RWPE2 (cell line): ENCODE results near the gene LAMA5.
A peak's percentile ranks its signal among the peaks of the same experiment; 100 is the strongest.

Experiments
- ATAC-seq: fragments of 200-7000 bp; cut with Tn5 transposase; 3 replicates; pipeline ENCODE4 v1.9.1; 2021; ENCODE audit warnings: low read depth
- DNase-seq: peaks from one replicate; pipeline ENCODE4 v3.0.0-alpha.2; 2020; ENCODE audit warnings: low spot score
- H3K27ac ChIP-seq: fragments of 450-650 bp; 2 replicates; pipeline ENCODE4 v1.5.1; 2017; ENCODE audit warnings: mild to moderate bottlenecking; ENCODE audit not compliant: poor library complexity, severe bottlenecking
- H3K27me3 ChIP-seq: fragments of 250-450 bp; sonication (Bioruptor Pico); 2 replicates; pipeline ENCODE4 v1.5.1; 2021; ENCODE audit warnings: mild to moderate bottlenecking, moderate library complexity; ENCODE audit not compliant: insufficient read depth, poor library complexity, severe bottlenecking
- H3K36me3 ChIP-seq: fragments of 250-450 bp; sonication (Bioruptor Pico); 2 replicates; pipeline ENCODE4 v1.5.1; 2020; ENCODE audit warnings: low read depth, mild to moderate bottlenecking, moderate library complexity
- H3K4me1 ChIP-seq: fragments of 250-450 bp; sonication (Bioruptor Pico); 2 replicates; pipeline ENCODE4 v1.5.1; 2021; ENCODE audit warnings: mild to moderate bottlenecking, moderate library complexity; ENCODE audit not compliant: insufficient read depth, poor library complexity, severe bottlenecking
- H3K4me3 ChIP-seq: fragments of 250-450 bp; sonication (Bioruptor Pico); 2 replicates; pipeline ENCODE4 v1.5.1; 2021; ENCODE audit warnings: mild to moderate bottlenecking, moderate library complexity; ENCODE audit not compliant: severe bottlenecking
- H3K9me3 ChIP-seq: fragments of 250-450 bp; sonication (Bioruptor Pico); 2 replicates; pipeline ENCODE4 v1.5.1; 2021; ENCODE audit warnings: mild to moderate bottlenecking, moderate library complexity; ENCODE audit not compliant: severe bottlenecking
- TF ChIP-seq, protein P1 (sequence below): fragments of 450-650 bp; IDR thresholded peaks from one replicate; pipeline ENCODE4 v1.5.1; 2017; ENCODE audit warnings: mild to moderate bottlenecking, moderate library complexity; ENCODE audit not compliant: poor library complexity, severe bottlenecking

The LAMA5 gene

DNA sequence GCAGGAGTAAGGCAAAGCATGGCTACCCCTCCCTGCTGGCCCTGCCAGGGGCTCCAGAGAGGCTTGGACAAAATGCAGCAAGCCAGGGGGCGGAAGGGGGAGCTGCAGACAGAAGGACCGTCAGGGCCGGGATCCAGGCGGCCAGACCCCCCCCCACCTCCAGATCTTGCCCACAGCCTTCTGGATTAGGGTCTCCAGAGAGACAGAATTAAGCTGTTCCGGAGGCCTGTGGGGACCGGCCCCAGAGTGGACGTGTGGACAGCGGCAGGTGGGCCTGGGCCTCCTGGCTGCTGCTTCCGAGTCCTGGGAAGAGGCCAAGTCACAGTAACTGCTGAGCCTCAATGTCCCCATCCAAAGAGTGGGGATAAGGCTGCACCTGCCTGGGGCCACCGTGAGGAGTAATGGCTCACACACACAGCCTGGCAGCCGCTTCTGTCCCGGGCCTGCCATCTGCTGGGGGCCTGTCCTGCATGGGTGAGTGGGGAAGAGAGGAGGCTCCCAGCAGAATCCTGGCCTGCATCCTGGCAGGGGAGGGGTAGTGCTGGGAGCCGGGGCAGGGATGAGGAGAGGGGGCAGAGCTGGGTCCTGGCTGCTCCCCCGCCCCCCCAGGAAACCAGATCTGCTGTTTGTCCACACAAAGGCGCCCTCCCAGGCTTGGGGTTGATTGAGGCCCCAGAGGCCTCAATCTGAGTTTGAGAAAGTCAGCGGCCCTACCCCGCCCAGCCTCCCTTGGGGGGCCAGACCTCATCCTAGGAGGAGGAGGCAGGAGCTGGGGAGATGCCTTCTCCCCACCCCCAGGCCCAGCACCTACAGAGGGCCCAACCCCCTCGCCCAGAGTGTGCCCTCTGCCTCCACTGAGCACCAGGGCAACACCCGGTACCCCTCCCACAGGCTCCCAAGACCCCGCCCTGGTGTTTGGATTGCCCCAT, 3.9 kb downstream of the LAMA5 start:
- Histone ChIP-seq H3K36me3 (peaks cover 61% of the 10 kb centered on the region), H3K4me1 (peaks cover 74% of the 10 kb centered on the region), H3K27me3 (no peaks in the 10 kb centered on the region), H3K4me3 (peak overlapping the region; percentile 98), H3K27ac (peak overlapping the region; percentile 99), H3K9me3 (no peaks in the 10 kb centered on the region)
- no peak for ATAC-seq
- peak; percentile 91 for DNase-seq
- TF ChIP-seq, protein P1, sequence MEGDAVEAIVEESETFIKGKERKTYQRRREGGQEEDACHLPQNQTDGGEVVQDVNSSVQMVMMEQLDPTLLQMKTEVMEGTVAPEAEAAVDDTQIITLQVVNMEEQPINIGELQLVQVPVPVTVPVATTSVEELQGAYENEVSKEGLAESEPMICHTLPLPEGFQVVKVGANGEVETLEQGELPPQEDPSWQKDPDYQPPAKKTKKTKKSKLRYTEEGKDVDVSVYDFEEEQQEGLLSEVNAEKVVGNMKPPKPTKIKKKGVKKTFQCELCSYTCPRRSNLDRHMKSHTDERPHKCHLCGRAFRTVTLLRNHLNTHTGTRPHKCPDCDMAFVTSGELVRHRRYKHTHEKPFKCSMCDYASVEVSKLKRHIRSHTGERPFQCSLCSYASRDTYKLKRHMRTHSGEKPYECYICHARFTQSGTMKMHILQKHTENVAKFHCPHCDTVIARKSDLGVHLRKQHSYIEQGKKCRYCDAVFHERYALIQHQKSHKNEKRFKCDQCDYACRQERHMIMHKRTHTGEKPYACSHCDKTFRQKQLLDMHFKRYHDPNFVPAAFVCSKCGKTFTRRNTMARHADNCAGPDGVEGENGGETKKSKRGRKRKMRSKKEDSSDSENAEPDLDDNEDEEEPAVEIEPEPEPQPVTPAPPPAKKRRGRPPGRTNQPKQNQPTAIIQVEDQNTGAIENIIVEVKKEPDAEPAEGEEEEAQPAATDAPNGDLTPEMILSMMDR, result peak; percentile 53

- peaks cover 74% of the 10 kb centered on the region for H3K4me1 ChIP-seq
- peak overlapping the region; percentile 99 for H3K27ac ChIP-seq
- DNase-seq (peak; percentile 90), ATAC-seq (no peak)
- H3K4me3 ChIP-seq, result no peak overlapping the region
- H3K27me3 ChIP-seq, result no peaks in the 10 kb centered on the region
- H3K9me3 ChIP-seq, result no peaks in the 10 kb centered on the region
- peaks cover 67% of the 10 kb centered on the region for H3K36me3 ChIP-seq
- TF ChIP-seq, protein P1, result no peak
Measured at GRCh38 chr20:62362590-62362940, 4.5 kb downstream of the LAMA5 start.

DNA sequence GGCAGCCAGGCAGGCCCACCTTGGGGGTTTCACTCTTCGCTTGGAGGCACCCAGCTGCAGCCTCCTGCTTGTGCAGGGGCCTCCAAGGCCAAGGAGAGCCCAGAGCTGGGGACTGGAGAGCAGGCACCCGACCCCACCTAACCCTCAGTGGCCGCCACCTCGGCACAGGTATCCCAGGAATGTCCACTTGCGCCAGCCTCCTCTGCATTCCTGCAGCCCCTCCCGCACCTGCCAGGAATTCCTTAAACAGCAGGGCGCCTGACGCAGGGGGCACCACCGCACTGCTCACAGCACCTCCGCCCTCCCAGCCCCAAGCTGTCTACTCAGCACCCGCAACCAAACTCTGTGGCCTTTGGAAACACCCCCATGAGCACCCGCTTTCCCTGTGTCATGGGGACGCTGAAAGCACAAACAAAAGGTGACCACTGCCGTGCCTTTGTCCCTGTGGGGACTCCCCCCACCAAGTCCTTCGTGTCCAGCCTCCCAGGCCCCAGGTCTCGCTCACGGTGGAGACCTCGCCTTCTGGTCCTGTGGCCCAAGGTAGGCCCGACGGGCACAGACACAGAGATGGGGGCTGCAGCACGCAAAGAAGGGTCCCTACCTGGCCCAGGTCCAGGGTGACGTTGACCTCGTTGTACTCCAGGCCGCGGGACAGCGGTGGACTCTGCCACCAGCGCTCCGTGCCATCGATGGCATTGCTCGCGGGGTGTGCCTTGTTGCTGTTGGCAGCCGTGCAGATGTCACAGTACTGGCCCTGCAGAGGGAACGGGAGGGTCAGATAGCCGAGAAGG, 5.1 kb downstream of the LAMA5 start:
- peaks cover 78% of the 10 kb centered on the region for H3K4me1 ChIP-seq
- peak overlapping the region; percentile 99 for H3K27ac ChIP-seq
- DNase-seq (peak; percentile 100), ATAC-seq (peak; percentile 12)
- TF ChIP-seq, protein P1, result peak; percentile 39
- peaks cover 73% of the 10 kb centered on the region for H3K36me3 ChIP-seq
- H3K4me3 ChIP-seq, result no peak overlapping the region
- no peaks in the 10 kb centered on the region for H3K27me3 ChIP-seq
- H3K9me3 ChIP-seq, result no peaks in the 10 kb centered on the region

DNA sequence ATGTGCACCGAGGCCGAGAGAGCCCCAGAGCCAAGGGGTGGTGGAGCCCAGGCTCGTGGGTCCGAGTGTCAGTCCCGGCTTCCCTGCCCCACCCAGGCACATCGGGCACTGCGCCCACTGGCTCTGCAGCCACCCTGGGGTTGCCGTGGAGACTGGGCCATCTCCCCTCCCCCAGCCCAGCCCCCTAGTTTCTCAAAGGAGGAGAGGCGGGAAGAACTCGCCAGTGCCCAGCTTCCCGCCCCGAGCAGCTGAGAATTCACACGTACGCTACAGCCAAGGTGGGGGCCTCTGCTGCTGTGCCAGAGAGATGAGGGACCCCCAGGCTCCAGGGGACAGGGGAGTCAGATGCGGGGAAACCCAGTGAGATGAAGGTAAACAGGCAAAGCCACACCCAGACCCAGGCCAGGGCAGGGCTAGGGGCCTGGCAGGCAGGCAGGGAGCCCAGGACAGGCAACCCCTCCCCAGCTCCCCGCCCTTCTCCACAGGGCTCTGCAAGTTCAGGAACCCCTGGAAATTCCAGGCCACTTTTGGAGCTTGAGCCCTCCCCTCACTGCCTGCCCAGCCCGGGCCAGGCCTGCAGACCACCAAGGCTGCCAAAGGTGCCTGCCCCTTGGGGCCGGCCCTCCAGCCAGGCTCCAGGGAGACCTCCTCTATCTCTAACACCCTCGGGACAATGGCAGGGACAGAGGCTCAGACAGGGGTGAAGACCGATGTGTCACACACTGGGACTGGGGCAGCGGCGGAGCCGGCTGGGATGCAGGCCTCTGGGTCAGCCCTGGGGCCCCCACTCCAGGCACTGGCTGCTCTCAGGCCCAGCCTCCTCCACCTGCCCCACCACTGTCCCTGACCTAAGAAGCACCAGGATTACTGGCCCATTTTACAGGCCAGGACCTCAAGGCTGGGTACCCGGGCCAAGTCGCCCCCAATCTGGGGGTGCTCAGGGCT, 6.0 kb downstream of the LAMA5 start:
- Histone ChIP-seq H3K36me3 (peaks cover 80% of the 10 kb centered on the region), H3K4me3 (no peak overlapping the region), H3K4me1 (peaks cover 86% of the 10 kb centered on the region), H3K27ac (peak overlapping the region; percentile 99), H3K9me3 (no peaks in the 10 kb centered on the region), H3K27me3 (no peaks in the 10 kb centered on the region)
- ATAC-seq, result peak; percentile 9
- TF ChIP-seq, protein P1, result no peak
- DNase-seq, result peak; percentile 98
